Calu3 (cell line): Measurements from ENCODE around the gene CAPZA1. TPM values are rescaled to one million over a fixed set of nuclear protein-coding genes. Genes with fewer than 3 reads are reported as not detected.

Experiments used
- BruUV-seq: library from RNA; stranded (reverse); fragments of 400-500 nt; replicated peaks from 2 replicates; lab custom pipeline; 2021; lab: Mats Ljungman, UMichigan
- CTCF ChIA-PET: fragments of 300-600 bp; sonication (Branson Sonifier 250); formaldehyde crosslinking; loops from one replicate; lab custom pipeline; 2022; ENCODE audit warnings: antibody characterized with exemption; lab: Charles Lee
- DNase-seq: peaks from one replicate; pipeline ENCODE4 v3.0.0; 2022
- H3K27ac Mint-ChIP-seq: one replicate; pipeline ENCODE4 v1.8.0; 2022; ENCODE audit warnings: mixed read lengths; ENCODE audit not compliant: unreplicated experiment
- H3K27me3 Mint-ChIP-seq: one replicate; pipeline ENCODE4 v1.8.0; 2022; ENCODE audit warnings: mixed read lengths; ENCODE audit not compliant: unreplicated experiment
- H3K36me3 Mint-ChIP-seq: one replicate; pipeline ENCODE4 v1.8.0; 2022; ENCODE audit warnings: mild to moderate bottlenecking, moderate library complexity, mixed read lengths; ENCODE audit not compliant: insufficient read depth, unreplicated experiment
- H3K4me1 Mint-ChIP-seq: one replicate; pipeline ENCODE4 v1.8.0; 2022; ENCODE audit warnings: mild to moderate bottlenecking, low read depth, mixed read lengths; ENCODE audit not compliant: unreplicated experiment
- H3K4me3 Mint-ChIP-seq: one replicate; pipeline ENCODE4 v1.8.0; 2022; ENCODE audit warnings: mild to moderate bottlenecking, low read depth, moderate library complexity, mixed read lengths; ENCODE audit not compliant: unreplicated experiment
- H3K9me3 Mint-ChIP-seq: one replicate; pipeline ENCODE4 v1.8.0; 2022; ENCODE audit warnings: low read depth, mixed read lengths; ENCODE audit not compliant: unreplicated experiment
- intact Hi-C: fragments of 100-400 bp; cut with micrococcal nuclease; formaldehyde crosslinking; loops from one replicate; pipeline ENCODE4 v1.10.0; 2022; ENCODE audit not compliant: unreplicated experiment
- total RNA-seq: library from RNA; stranded (reverse); gene quantifications from 2 replicates; pipeline ENCODE4 v1.2.3, GENCODE V29; 2022
- TF ChIP-seq, protein P1 (sequence below): fragments of 200-600 bp; IDR thresholded peaks from one replicate; pipeline ENCODE4 v1.8.0; 2022; ENCODE audit warnings: antibody characterized with exemption; ENCODE audit not compliant: unreplicated experiment

CAPZA1 gene
- total RNA-seq, 1 experiment from 2014 or later = 103 TPM

DNA sequence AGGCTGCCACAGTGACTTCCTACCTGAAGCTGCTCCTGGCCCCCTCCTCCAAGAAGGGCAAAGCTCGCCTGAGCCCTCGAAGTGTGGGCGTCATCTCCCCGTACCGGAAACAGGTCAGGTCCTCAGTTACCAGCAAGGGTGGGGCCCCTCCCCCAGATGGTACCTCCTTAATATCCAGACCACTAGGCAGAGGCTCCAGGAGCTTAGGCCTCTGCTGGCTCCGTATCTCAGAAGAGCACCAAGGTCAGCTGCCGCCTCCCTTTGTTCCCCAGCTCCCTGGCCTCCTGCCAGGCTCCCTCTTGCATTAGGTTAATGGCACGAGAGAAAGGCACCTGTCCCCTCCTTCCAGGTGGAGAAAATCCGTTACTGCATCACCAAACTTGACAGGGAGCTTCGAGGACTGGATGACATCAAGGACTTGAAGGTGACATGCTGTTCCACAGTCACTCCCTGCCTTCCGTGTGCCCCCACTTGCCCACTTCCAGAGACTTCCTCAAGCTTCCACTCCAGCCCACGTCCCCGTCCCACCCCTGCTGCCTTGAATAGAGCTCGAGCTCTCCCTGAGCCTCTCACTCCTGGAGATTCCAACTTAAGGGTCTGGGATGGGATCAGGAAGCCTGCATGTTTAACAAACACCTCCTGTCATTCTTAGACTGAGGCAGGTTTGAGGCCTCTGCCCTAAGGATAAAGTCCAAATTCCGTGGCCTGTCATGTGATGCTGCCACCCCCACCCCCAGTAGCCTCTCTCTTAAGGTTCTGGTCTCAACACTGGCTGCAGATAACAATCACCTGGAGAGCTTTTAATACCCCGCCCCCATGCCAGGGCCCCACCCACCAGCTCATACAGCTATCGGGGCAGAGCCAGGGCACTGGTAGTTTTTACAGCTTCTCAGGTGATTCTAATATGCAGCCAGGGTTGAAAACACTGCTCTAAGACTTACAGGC is 79.0 kb downstream of the CAPZA1 start:
- TF ChIP-seq, protein P1, sequence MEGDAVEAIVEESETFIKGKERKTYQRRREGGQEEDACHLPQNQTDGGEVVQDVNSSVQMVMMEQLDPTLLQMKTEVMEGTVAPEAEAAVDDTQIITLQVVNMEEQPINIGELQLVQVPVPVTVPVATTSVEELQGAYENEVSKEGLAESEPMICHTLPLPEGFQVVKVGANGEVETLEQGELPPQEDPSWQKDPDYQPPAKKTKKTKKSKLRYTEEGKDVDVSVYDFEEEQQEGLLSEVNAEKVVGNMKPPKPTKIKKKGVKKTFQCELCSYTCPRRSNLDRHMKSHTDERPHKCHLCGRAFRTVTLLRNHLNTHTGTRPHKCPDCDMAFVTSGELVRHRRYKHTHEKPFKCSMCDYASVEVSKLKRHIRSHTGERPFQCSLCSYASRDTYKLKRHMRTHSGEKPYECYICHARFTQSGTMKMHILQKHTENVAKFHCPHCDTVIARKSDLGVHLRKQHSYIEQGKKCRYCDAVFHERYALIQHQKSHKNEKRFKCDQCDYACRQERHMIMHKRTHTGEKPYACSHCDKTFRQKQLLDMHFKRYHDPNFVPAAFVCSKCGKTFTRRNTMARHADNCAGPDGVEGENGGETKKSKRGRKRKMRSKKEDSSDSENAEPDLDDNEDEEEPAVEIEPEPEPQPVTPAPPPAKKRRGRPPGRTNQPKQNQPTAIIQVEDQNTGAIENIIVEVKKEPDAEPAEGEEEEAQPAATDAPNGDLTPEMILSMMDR = no peak
- H3K27ac Mint-ChIP-seq = peak overlapping the region; percentile 69
- CTCF ChIA-PET = interaction anchor here (1.6 kb wide), 1 partner anchor 25 kb away, joined by 10 read pairs; the partner anchor contains the start of gene MOV10
- peaks cover 39% of the 10 kb centered on the region for H3K4me1 Mint-ChIP-seq
- no peaks in the 10 kb centered on the region for H3K27me3 Mint-ChIP-seq
- intact Hi-C loops = no loop called here
- H3K4me3 Mint-ChIP-seq = peak overlapping the region; percentile 21
- BruUV-seq = no TSS peak
- peak; percentile 69 for DNase-seq
- H3K9me3 Mint-ChIP-seq = no peaks in the 10 kb centered on the region
- peaks cover 52% of the 10 kb centered on the region for H3K36me3 Mint-ChIP-seq

DNA sequence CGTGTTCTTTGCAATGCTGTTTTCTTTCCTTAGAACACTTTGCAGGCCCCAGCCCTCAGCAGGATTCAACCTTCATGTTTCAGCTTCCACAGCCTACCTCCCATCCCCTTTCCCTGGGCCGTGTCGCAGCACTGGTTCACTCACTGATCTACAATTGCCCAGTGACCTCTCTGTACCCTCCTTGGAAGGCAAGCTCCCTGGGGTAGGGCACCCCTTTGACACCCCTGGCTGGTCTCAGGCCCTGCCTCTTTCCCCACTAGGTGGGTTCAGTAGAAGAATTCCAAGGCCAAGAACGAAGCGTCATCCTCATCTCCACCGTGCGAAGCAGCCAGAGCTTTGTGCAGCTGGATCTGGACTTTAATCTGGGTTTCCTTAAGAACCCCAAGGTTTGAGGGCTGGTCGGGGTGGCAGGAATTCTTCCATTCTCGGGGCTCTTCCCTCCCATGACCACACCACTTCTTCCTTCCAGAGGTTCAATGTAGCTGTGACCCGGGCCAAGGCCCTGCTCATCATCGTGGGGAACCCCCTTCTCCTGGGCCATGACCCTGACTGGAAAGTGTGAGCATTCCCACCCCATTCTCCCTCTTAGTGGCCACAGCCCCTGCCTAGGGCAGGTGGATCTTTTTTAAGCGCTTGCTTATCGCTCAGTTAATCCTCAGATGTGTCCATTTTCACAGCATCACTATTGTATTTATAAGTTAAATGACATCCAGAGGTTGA is 80.0 kb downstream of the CAPZA1 start:
- intact Hi-C loops = no loop called here
- peak overlapping the region; percentile 69 for H3K27ac Mint-ChIP-seq
- CTCF ChIA-PET = interaction anchor here (1.6 kb wide), 1 partner anchor 26 kb away, joined by 10 read pairs; the partner anchor contains the start of gene MOV10
- DNase-seq = no peak
- TF ChIP-seq, protein P1 = no peak
- H3K9me3 Mint-ChIP-seq = no peaks in the 10 kb centered on the region
- H3K4me1 Mint-ChIP-seq = peaks cover 46% of the 10 kb centered on the region
- H3K36me3 Mint-ChIP-seq = peaks cover 58% of the 10 kb centered on the region
- H3K27me3 Mint-ChIP-seq = no peaks in the 10 kb centered on the region
- H3K4me3 Mint-ChIP-seq = no peak overlapping the region
- no TSS peak for BruUV-seq

DNA sequence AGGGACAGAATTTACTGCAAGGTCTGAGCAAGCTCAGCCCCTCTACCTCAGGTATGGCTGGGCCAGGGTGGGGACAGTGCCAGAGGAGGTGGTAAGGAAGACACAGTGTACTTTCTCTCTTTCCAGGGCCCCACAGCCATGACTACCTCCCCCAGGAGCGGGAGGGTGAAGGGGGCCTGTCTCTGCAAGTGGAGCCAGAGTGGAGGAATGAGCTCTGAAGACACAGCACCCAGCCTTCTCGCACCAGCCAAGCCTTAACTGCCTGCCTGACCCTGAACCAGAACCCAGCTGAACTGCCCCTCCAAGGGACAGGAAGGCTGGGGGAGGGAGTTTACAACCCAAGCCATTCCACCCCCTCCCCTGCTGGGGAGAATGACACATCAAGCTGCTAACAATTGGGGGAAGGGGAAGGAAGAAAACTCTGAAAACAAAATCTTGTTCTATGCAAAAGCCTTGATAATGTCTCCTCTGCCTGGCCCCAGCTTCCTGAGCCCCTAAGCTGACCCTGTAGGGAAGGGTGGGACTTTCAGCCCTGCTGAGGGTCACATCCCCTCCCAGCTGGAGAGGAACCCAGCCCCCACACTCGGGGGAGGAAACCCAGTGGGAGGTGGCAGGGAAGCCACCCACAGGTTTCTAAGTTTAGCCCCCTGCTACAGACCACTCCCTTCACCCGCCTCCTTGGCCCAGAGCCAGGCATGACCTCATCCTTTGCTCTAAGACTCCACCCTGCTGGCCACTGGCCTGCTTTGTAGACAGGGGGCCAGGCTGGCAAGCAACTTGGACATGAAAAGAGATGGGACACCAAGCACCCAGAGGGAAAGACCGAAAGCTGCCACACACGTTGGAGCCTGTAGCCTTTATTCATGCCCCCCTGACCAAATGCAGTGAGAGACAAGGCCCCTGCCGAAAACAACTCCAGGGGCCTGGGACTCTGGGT is 80.9 kb downstream of the CAPZA1 start:
- CTCF ChIA-PET = no interaction called here
- DNase-seq = peak; percentile 91
- H3K4me1 Mint-ChIP-seq = peaks cover 56% of the 10 kb centered on the region

More for the DNA sequence above, 80.9 kb downstream of the CAPZA1 start:
- H3K4me3 Mint-ChIP-seq = peak overlapping the region; percentile 37
- peak overlapping the region; percentile 93 for H3K27ac Mint-ChIP-seq
- H3K36me3 Mint-ChIP-seq = peaks cover 67% of the 10 kb centered on the region
- intact Hi-C loops = no loop called here
- H3K27me3 Mint-ChIP-seq = no peaks in the 10 kb centered on the region
- BruUV-seq = no TSS peak
- H3K9me3 Mint-ChIP-seq = no peaks in the 10 kb centered on the region
- TF ChIP-seq, protein P1 = no peak
